H1 (cell line): ENCODE measurements around the gene GLB1L2. TPM values are rescaled to one million over a fixed set of nuclear protein-coding genes. Genes with fewer than 3 reads are reported as not detected.

Source experiments
- BRCA1 ChIP-seq: IDR thresholded peaks from 2 replicates; pipeline ENCODE4 v1.6.1; 2012; ENCODE audit warnings: low read depth, low read length, improper control_type of control experiment
- CEBPB ChIP-seq: IDR thresholded peaks from 2 replicates; pipeline ENCODE4 v1.6.1; 2012; ENCODE audit warnings: low read depth, low read length
- MAFK ChIP-seq: IDR thresholded peaks from 2 replicates; pipeline ENCODE4 v1.6.1; 2012; ENCODE audit warnings: low read depth, mild to moderate bottlenecking, improper control_type of control experiment, low read length
- POU5F1 ChIP-seq: IDR thresholded peaks from 2 replicates; pipeline ENCODE4 v1.6.1; 2011; ENCODE audit warnings: low read depth, mild to moderate bottlenecking, low read length, moderate library complexity
- RNF2 ChIP-seq: fragments of 200-900, 300-1000 bp; sonication (generic); IDR thresholded peaks from 2 replicates; pipeline ENCODE4 v1.7.1; 2016; ENCODE audit warnings: borderline replicate concordance, low read depth, mild to moderate bottlenecking, antibody characterized with exemption, low read length; ENCODE audit not compliant: poor library complexity, severe bottlenecking; ENCODE audit errors: missing control alignments
- SP1 ChIP-seq: IDR thresholded peaks from 2 replicates; pipeline ENCODE4 v1.6.1; 2011; ENCODE audit warnings: low read depth, low read length
- YY1 ChIP-seq: IDR thresholded peaks from 2 replicates; pipeline ENCODE4 v1.6.1; 2011; ENCODE audit warnings: low read depth, mild to moderate bottlenecking, low read length
- polyA plus RNA-seq, 7 experiments: library from polyadenylated mRNA; depleted of rRNA in 3 of 7; stranded (reverse) in 5 of 7; unstranded in 2 of 7; fragments of >200 nt in 5 of 7; fragments of 200-250 nt in 2 of 7; gene quantifications; 1 replicate in 5 of 7; 2 replicates in 1 of 7; 4 replicates in 1 of 7; pipeline versions ENCODE4 v1.2.1 to v1.2.3, GENCODE V29; 2011 to 2013; ENCODE audit warnings: missing spikeins in 2 of 7, mixed read lengths in 2 of 7
- total RNA-seq: library from RNA; stranded (reverse); fragmentation: NEBNext Ultra II Directional; extraction: Animal tissue kit (Norgen Biotek cat#: 25700); gene quantifications from 2 replicates; pipeline ENCODE4 v1.2.1, GENCODE V29; 2021

The GLB1L2 gene
- total and polyA plus RNA-seq, 2 of the 8 experiments (the other 6 are each of a cell fraction or from before 2014, with no cell fraction given), result 4.4 to 7.9 TPM

- TF ChIP-seq BRCA1 (no peak), MAFK (no peak), POU5F1 (no peak), SP1 (no peak), CEBPB (no peak), YY1 (no peak), RNF2 (no peak)
These were observed 23.9 kb downstream of the GLB1L2 start (continued) for GRCh38 chr11:134355656-134356055.
